Cardiac fibroblast (primary cell): ENCODE results near the gene ALG14.

ENCODE experiments used
- DNase-seq, 2 donors: peaks; one replicate each; pipeline versions ENCODE4 v3.0.0 to v3.0.0-alpha.2; 2010; ENCODE audit warnings: low read depth in 2 of 2
- H3K4me3 ChIP-seq, 2 donors: replicated peaks in 1 of 2; 1 replicate in 1 of 2; 2 replicates in 1 of 2; pipeline ENCODE4 v1.5.1; 2011; ENCODE audit warnings: low read depth in 2 of 2, low read length in 2 of 2, mild to moderate bottlenecking in 2 of 2, moderate library complexity in 1 of 2
- CTCF ChIP-seq: IDR thresholded peaks from one replicate; pipeline ENCODE4 v1.5.1; 2011; ENCODE audit warnings: low read depth, mild to moderate bottlenecking, low read length, inconsistent platforms

The ALG14 gene

DNA sequence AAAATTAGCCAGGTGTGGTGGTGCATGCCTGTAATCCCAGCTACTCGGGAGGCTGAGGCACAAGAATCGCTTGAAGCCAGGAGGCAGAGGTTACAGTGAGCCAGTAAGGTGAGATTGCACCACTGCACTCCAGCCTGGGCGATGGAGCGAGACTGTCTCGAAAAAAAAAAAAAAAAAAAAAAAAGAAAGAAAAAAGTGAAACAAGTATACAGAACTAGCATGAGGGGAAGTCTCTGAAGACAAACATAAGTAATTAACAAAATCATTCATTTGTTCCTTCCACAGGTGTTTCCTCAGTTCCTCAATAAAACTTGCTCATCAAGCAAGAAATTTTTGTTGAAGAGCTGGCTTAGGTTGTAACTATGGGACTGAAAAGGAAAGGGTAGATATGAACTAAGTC, 93.6 kb downstream of the ALG14 start:
- no peak for TF ChIP-seq CTCF
- DNase-seq: no peak
- no peak overlapping the region for H3K4me3 ChIP-seq

GRCh38 chr1:94978401-94978800, 94.3 kb downstream of the ALG14 start:
- TF ChIP-seq CTCF: no peak
- H3K4me3 ChIP-seq: no peak overlapping the region
- DNase-seq: no peak

DNA sequence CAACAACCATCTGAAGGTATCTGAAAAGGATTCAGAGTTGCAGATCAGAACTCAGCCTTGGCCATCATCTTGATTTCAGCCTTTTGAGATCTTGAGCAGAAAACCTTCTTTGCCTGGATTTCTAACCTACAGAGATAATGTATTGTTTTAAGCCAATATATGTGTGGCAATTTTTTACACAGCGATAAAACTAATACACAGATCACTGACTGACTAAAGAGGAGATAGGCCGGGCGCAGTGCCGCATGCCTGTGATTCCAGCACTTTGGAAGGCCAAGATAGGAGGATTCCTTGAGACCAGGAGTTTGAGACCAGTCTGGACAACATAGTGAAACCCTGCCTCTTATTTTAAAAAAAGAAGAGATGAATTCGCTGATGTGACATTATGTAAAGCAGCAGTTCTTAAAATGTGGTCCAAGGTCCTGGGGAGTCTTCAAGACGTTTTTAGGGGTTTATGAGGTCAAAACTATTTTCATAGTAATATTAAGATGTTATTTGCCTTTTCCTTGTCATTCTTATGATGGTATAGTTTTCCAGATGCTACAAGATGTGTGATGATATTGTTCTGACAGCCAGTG, 95.7 kb downstream of the ALG14 start:
- DNase-seq: no peak
- no peak for TF ChIP-seq CTCF

GRCh38 chr1:94974824-94975223, 97.9 kb downstream of the ALG14 start:
- no peak for TF ChIP-seq CTCF
- H3K4me3 ChIP-seq: no peak overlapping the region
- DNase-seq: peak; percentile 27 to 85

More for the DNA sequence above, 95.7 kb downstream of the ALG14 start:
- no peak overlapping the region for H3K4me3 ChIP-seq

DNA sequence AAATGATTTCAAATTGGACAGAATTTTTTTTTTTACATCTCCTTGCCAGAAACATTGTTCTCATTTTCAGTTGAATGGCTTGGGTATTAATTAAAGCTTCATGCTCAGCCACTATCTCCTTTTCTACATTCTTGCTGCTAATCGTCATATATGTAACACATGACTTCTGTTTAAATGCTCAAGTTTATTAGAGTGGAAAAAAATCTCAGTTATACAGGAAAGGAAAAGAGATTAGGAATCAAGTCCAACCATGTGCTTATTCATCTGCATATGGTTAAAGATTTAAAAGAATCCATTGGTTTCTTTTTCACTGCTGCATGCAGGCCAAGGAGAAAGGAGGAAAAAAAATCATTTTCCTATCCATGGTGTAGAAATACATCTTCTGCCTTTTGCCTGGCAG, 98.5 kb downstream of the ALG14 start:
- H3K4me3 ChIP-seq: no peak overlapping the region
- no peak for TF ChIP-seq CTCF
- peak; percentile 34 to 76 for DNase-seq

GRCh38 chr1:94973309-94973922, 99.3 kb downstream of the ALG14 start:
- H3K4me3 ChIP-seq: no peak overlapping the region
- TF ChIP-seq CTCF: no peak
- DNase-seq: no peak
